Keratinocyte (primary cell): Measurements from ENCODE around the gene ZNF280D. TPM values are rescaled to one million over a fixed set of nuclear protein-coding genes. Genes with fewer than 3 reads are reported as not detected.

Experiments
- DNase-seq: peaks from one replicate; pipeline ENCODE4 v3.0.0-alpha.2; 2011; ENCODE audit warnings: low read depth, missing footprints, low spot score
- FAIRE-seq: peaks from 2 replicates; lab custom pipeline; 2011; peaks lifted over from hg19 to GRCh38; lab: Jason Lieb, UNC
- H2AFZ ChIP-seq: 2 replicates; pipeline ENCODE4 v1.6.0; 2012; ENCODE audit warnings: low read length, control low read depth, inconsistent platforms; ENCODE audit not compliant: control insufficient read depth
- H3K27ac ChIP-seq: 2 replicates; pipeline ENCODE4 v1.5.1; 2011; ENCODE audit warnings: low read length; ENCODE audit not compliant: control insufficient read depth, insufficient read depth
- H3K27me3 ChIP-seq: 3 replicates; pipeline ENCODE4 v1.6.0; 2011; ENCODE audit warnings: low read length; ENCODE audit not compliant: control insufficient read depth, insufficient read depth; ENCODE audit errors: extremely low read depth
- H3K36me3 ChIP-seq, 2 experiments: 2 replicates in 1 of 2; 3 replicates in 1 of 2; pipeline ENCODE4 v1.5.1; 2011; ENCODE audit warnings: low read length in 2 of 2, mild to moderate bottlenecking in 1 of 2; ENCODE audit not compliant: control insufficient read depth in 2 of 2, insufficient read depth in 2 of 2; ENCODE audit errors: extremely low read depth in 1 of 2
- H3K4me1 ChIP-seq: 3 replicates; pipeline ENCODE4 v1.5.1; 2011; ENCODE audit warnings: low read length; ENCODE audit not compliant: control insufficient read depth, insufficient read depth; ENCODE audit errors: extremely low read depth
- H3K4me2 ChIP-seq: 3 replicates; pipeline ENCODE4 v1.6.0; 2011; ENCODE audit warnings: low read depth, low read length; ENCODE audit not compliant: control insufficient read depth, insufficient read depth; ENCODE audit errors: extremely low read depth
- H3K4me3 ChIP-seq, 3 experiments: fragments of 200-600 bp in 1 of 3; sonication (generic) in 1 of 3; 2 replicates in 2 of 3; 3 replicates in 1 of 3; pipeline ENCODE4 v1.5.1; 2011 to 2016; ENCODE audit warnings: low read length in 3 of 3, mild to moderate bottlenecking in 3 of 3, control low read depth in 2 of 3, inconsistent platforms in 1 of 3, low read depth in 1 of 3, mixed read lengths in 1 of 3, mixed run types in 1 of 3, moderate library complexity in 1 of 3; ENCODE audit not compliant: control insufficient read depth in 2 of 3, insufficient read depth in 2 of 3; ENCODE audit errors: extremely low read depth in 1 of 3
- H3K79me2 ChIP-seq: 2 replicates; pipeline ENCODE4 v1.6.0; 2012; ENCODE audit warnings: low read length; ENCODE audit not compliant: control insufficient read depth, insufficient read depth
- H3K9ac ChIP-seq: 3 replicates; pipeline ENCODE4 v1.6.0; 2011; ENCODE audit warnings: low read length; ENCODE audit not compliant: control insufficient read depth, insufficient read depth; ENCODE audit errors: extremely low read depth
- H3K9me1 ChIP-seq: 3 replicates; pipeline ENCODE4 v1.6.0; 2011; ENCODE audit warnings: low read length; ENCODE audit not compliant: control insufficient read depth, insufficient read depth; ENCODE audit errors: extremely low read depth
- H3K9me3 ChIP-seq: 2 replicates; pipeline ENCODE4 v1.5.1; 2012; ENCODE audit warnings: low read depth, low read length; ENCODE audit not compliant: control insufficient read depth
- H4K20me1 ChIP-seq: 3 replicates; pipeline ENCODE4 v1.6.0; 2011; ENCODE audit warnings: low read length; ENCODE audit not compliant: control insufficient read depth, insufficient read depth; ENCODE audit errors: extremely low read depth
- CTCF ChIP-seq, 3 experiments: IDR thresholded peaks in 1 of 3; conservative IDR thresholded peaks in 1 of 3; optimal IDR thresholded peaks in 1 of 3; 2 replicates in 2 of 3; 3 replicates in 1 of 3; pipeline versions ENCODE3 to v1.5.1; 2011; ENCODE audit warnings: low read length in 3 of 3, mild to moderate bottlenecking in 3 of 3, moderate library complexity in 2 of 3, control low read depth in 1 of 3, inconsistent platforms in 1 of 3; ENCODE audit not compliant: insufficient read depth in 2 of 3; ENCODE audit errors: extremely low read depth in 1 of 3
- EZH2 ChIP-seq: IDR thresholded peaks from one replicate; pipeline ENCODE4 v1.6.1; 2012; ENCODE audit warnings: inconsistent platforms, mild to moderate bottlenecking, low read length, moderate library complexity
- dilution Hi-C: fragments of 300-500 bp; cut with MboI; formaldehyde crosslinking; loops from one replicate; pipeline ENCODE4 v1.7.0; 2020; ENCODE audit warnings: low sequenced_read_pairs; ENCODE audit not compliant: extremely low pct_ligation_motif_present
- polyA plus RNA-seq, 5 experiments: library from polyadenylated mRNA; depleted of rRNA in 3 of 5; stranded (reverse) in 3 of 5; stranded (forward) in 1 of 5; unstranded in 1 of 5; fragments of >200 nt; gene quantifications; 1 replicate in 1 of 5; 2 replicates in 3 of 5; 3 replicates in 1 of 5; pipeline versions ENCODE4 v1.2.1 to v1.2.3, GENCODE V29; 2011 to 2012; ENCODE audit warnings: missing spikeins in 2 of 5, low read depth in 1 of 5, low replicate concordance in 1 of 5

Gene ZNF280D
- polyA plus RNA-seq, 1 donor (not counting 4 experiments of a cell fraction or from before 2014, with no cell fraction given): 8.7 TPM

GRCh38 chr15:56775641-56776040 is 42.3 kb upstream of the ZNF280D start:
- H3K79me2 ChIP-seq: no peaks in the 10 kb centered on the region
- no peaks in the 10 kb centered on the region for H3K27me3 ChIP-seq
- TF ChIP-seq EZH2: no peak
- no peak for TF ChIP-seq CTCF (optimal IDR thresholded peaks at IDR 0.05 in 1 of 3, IDR thresholded peaks at IDR 0.05 in 1 of 3, conservative IDR thresholded peaks at IDR 0.05 in 1 of 3; ENCODE audit: extremely low read depth in 1 of 3, insufficient read depth in 2 of 3, low read length in 3 of 3)
- no peaks in the 10 kb centered on the region for H4K20me1 ChIP-seq
- dilution Hi-C loops: no loop called here
- H3K4me3 ChIP-seq: no peak overlapping the region
- no peak for DNase-seq
- H3K27ac ChIP-seq: no peak overlapping the region
- H3K9me1 ChIP-seq: no peaks in the 10 kb centered on the region
- H2AFZ ChIP-seq: peak overlapping the region; percentile 17
- H3K9me3 ChIP-seq: no peaks in the 10 kb centered on the region
- FAIRE-seq: no peak
- H3K36me3 ChIP-seq: no peaks in the 10 kb centered on the region
- no peak overlapping the region for H3K4me2 ChIP-seq
- H3K9ac ChIP-seq: no peak overlapping the region
- H3K4me1 ChIP-seq: no peaks in the 10 kb centered on the region

- no peaks in the 10 kb centered on the region for H3K27me3 ChIP-seq
- no peak overlapping the region for H3K27ac ChIP-seq
- FAIRE-seq: no peak
- H3K4me3 ChIP-seq: no peak overlapping the region
- no peaks in the 10 kb centered on the region for H3K79me2 ChIP-seq
- DNase-seq: no peak
- no peaks in the 10 kb centered on the region for H3K4me1 ChIP-seq
- H3K9me3 ChIP-seq: no peaks in the 10 kb centered on the region
- dilution Hi-C loops: no loop called here
- H4K20me1 ChIP-seq: no peaks in the 10 kb centered on the region
- no peak for TF ChIP-seq EZH2
- TF ChIP-seq CTCF (optimal IDR thresholded peaks at IDR 0.05 in 1 of 3, IDR thresholded peaks at IDR 0.05 in 1 of 3, conservative IDR thresholded peaks at IDR 0.05 in 1 of 3; ENCODE audit: extremely low read depth in 1 of 3, insufficient read depth in 2 of 3, low read length in 3 of 3): no peak
- no peaks in the 10 kb centered on the region for H3K36me3 ChIP-seq
- no peak overlapping the region for H3K4me2 ChIP-seq
- H3K9me1 ChIP-seq: no peaks in the 10 kb centered on the region
- H3K9ac ChIP-seq: no peak overlapping the region
- no peak overlapping the region for H2AFZ ChIP-seq
These were observed 41.0 kb upstream of the ZNF280D start for GRCh38 chr15:56774356-56774755.
